Muscle of leg (tissue), 11 donors: ENCODE results near the gene WDR4. TPM values are rescaled to one million over a fixed set of nuclear protein-coding genes. Genes with fewer than 3 reads are reported as not detected.

Source experiments
- DNase-seq: peaks from one replicate; pipeline ENCODE4 v3.0.0; 2013
- H3K27ac ChIP-seq: one replicate; pipeline ENCODE4 v1.5.1; 2013; ENCODE audit warnings: mild to moderate bottlenecking, low read length, control low read depth
- H3K27me3 ChIP-seq: one replicate; pipeline ENCODE4 v1.6.1; 2013; ENCODE audit warnings: low read length; ENCODE audit not compliant: control insufficient read depth, insufficient read depth
- H3K36me3 ChIP-seq: one replicate; pipeline ENCODE4 v1.6.1; 2013; ENCODE audit warnings: low read length; ENCODE audit not compliant: control insufficient read depth, insufficient read depth
- H3K4me1 ChIP-seq: one replicate; pipeline ENCODE4 v1.6.1; 2013; ENCODE audit warnings: low read length; ENCODE audit not compliant: control insufficient read depth, insufficient read depth
- H3K4me3 ChIP-seq: one replicate; pipeline ENCODE4 v1.5.1; 2013; ENCODE audit warnings: low read length, control low read depth
- H3K9me3 ChIP-seq: replicated peaks from 2 replicates; pipeline ENCODE4 v1.6.1; 2013; ENCODE audit warnings: low read depth, low read length; ENCODE audit not compliant: control insufficient read depth
- WGBS: methylation state at CpG from one replicate; pipeline ENCODE4 v1.1.5; 2013; ENCODE audit warnings: missing lambda C conversion rate; ENCODE audit not compliant: insufficient coverage; 5-methylcytosine and 5-hydroxymethylcytosine counted together
- polyA plus RNA-seq, 8 donors: library from polyadenylated mRNA; unstranded; fragments of 120-200 nt; gene quantifications; one replicate each; pipeline versions ENCODE4 v1.2.1 to v1.2.3, GENCODE V29; 2013; ENCODE audit warnings: inconsistent platforms in 1 of 8, low replicate concordance in 1 of 8; ENCODE audit not compliant: insufficient read length in 8 of 8, insufficient read depth in 1 of 8
- total RNA-seq: library from RNA; stranded (reverse); fragments of 120-200 nt; gene quantifications from one replicate; pipeline ENCODE4 v1.2.4, GENCODE V29; 2013

WDR4 gene
- total and polyA plus RNA-seq, 9 donors = 5.5 to 10.7 (median 9.2) TPM

DNA sequence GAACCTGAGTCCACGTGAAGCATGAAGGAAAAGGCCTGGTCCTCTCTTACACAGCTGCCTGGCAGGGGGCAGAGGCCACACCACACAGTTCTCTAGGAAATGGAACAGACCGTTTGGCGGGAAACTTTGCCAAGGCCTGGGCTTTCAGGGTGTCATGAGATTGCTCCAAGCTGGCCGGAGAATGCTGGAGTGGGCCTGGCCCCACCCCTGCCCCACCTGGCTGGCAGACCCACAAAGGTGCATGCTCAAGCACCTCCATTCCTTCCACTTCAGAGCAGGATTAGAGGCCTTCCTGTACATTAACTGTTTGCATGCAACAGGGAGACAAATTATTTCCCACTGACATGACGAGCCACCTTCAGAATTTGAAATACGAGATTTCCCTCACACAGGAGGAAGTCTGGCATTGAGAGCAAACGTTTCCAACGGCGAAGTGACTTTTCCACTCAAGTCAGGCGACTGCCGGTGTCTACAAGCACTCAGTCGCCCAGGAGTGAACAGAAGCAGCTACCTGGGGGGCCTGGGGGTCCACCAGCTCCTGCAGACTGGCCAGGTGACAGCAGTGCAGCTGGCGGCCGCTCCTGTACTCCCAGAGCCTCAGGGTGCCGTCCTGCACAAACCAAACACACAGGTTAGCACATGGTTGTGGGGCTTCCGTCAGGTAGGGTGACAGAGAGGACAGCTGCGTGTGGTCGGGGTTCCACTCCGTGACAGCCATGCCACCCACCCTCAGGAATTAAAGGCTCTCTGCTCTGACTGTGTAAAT is 24.0 kb downstream of the WDR4 start:
- 85% methylated on average over 17 of the region's 19 CpGs for WGBS
- no peaks in the 10 kb centered on the region for H3K9me3 ChIP-seq

DNA sequence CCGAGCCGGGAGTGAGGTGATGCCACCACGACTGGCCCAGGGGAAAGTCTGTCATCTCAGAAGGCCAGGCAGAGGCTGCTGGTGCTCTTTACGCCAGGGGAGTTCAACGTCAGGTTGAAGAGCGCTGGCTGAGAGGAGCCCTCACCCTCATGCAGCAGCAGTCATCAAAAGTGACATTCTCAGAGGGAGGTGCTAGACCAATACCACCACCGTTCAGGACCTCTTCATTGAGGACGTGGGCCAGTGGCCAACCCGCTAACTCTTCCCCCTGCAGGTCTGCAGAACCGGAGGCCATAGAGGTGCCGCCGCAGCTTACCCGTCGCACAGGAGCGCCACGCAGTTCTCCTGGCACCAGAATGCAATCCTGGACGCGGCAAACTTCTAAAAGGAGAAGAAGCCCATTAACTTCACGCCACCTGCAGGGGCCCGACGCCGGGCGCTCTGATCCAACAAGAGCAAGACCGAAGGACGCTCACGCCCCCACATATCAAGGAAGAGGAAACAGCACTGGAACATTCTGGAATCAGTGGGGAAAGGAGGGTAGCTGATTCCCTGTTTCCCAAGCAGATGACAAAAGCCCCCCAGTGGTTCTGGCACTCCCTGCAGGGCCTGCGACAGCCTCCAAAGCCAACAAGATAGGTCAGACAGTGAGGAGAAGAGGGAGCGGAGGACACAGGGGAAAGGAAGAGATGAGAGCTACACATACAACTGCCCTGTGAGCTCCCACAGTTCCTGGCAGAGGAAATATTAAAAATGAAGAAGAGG is 24.9 kb downstream of the WDR4 start:
- WGBS = 93% methylated on average over 18 of the region's 28 CpGs
- H3K36me3 ChIP-seq = peaks cover 92% of the 10 kb centered on the region

More for the DNA sequence above, 24.0 kb downstream of the WDR4 start:
- Histone ChIP-seq H3K27me3 (no peaks in the 10 kb centered on the region), H3K4me1 (no peaks in the 10 kb centered on the region), H3K36me3 (peaks cover 92% of the 10 kb centered on the region), H3K4me3 (no peak overlapping the region), H3K27ac (no peak overlapping the region)
- no peak for DNase-seq

DNA sequence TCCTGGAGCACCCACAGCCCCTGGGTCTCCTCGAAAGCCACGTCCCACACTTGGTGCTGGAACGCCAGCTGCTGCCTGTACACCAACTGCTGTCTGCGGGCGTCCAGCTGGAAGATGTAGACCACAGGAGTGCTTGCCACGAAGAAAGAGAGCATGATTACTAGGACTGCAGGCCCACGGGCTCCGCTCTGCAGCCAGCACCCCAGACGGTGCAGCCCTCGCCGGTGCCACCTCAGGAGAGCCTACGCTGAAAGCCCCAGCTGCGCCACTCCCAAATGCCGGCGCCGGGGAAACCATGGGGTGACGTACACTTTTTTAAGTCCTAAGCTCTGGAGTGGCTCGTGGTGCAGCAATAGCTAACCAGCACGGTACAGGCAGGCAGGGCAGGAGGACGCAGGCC is 25.7 kb downstream of the WDR4 start:
- Histone ChIP-seq H3K36me3 (peaks cover 89% of the 10 kb centered on the region), H3K27ac (no peak overlapping the region), H3K27me3 (no peaks in the 10 kb centered on the region), H3K4me3 (no peak overlapping the region), H3K9me3 (no peaks in the 10 kb centered on the region), H3K4me1 (no peaks in the 10 kb centered on the region)
- 92% methylated on average over 20 of the region's 20 CpGs for WGBS
- no peak for DNase-seq

More for the DNA sequence above, 24.9 kb downstream of the WDR4 start:
- H3K4me1 ChIP-seq = no peaks in the 10 kb centered on the region
- no peak overlapping the region for H3K27ac ChIP-seq
- DNase-seq = no peak
- no peaks in the 10 kb centered on the region for H3K27me3 ChIP-seq
- no peaks in the 10 kb centered on the region for H3K9me3 ChIP-seq
- H3K4me3 ChIP-seq = no peak overlapping the region

DNA sequence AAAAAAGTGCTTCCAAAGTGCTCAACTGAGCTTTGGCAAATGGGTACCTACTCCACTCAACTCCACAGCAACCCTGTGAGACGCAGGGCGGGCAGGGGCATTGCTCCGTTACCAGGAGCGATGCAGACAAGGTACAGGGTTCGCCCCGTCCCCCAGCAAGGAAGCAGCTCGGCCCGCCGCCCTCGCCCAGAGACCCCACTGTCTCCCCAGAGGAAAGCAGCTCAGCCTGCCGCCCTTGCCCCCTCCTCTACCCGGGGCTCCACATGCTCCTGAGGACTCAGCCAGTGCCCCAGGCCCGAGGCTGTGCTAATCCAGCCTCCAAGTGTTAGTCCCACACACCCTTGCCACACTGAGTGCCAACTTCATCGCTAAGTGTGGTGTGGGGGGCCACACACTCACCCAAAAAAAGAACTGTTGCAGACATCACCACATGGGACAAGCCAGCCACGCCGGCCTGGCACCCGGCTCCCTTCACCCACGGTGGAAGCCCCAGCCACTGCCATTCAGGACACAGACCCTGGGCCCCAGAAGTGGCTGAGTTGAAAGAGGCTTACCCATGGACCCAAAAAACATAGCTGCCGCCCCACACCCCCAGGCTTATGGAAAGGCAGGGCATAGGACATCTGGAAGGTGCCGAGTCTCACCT is 26.3 kb downstream of the WDR4 start:
- Histone ChIP-seq H3K4me3 (no peak overlapping the region), H3K27me3 (no peaks in the 10 kb centered on the region), H3K27ac (no peak overlapping the region), H3K36me3 (peaks cover 86% of the 10 kb centered on the region), H3K9me3 (no peaks in the 10 kb centered on the region), H3K4me1 (no peaks in the 10 kb centered on the region)
- 89% methylated on average over 14 of the region's 20 CpGs for WGBS
- DNase-seq = no peak

DNA sequence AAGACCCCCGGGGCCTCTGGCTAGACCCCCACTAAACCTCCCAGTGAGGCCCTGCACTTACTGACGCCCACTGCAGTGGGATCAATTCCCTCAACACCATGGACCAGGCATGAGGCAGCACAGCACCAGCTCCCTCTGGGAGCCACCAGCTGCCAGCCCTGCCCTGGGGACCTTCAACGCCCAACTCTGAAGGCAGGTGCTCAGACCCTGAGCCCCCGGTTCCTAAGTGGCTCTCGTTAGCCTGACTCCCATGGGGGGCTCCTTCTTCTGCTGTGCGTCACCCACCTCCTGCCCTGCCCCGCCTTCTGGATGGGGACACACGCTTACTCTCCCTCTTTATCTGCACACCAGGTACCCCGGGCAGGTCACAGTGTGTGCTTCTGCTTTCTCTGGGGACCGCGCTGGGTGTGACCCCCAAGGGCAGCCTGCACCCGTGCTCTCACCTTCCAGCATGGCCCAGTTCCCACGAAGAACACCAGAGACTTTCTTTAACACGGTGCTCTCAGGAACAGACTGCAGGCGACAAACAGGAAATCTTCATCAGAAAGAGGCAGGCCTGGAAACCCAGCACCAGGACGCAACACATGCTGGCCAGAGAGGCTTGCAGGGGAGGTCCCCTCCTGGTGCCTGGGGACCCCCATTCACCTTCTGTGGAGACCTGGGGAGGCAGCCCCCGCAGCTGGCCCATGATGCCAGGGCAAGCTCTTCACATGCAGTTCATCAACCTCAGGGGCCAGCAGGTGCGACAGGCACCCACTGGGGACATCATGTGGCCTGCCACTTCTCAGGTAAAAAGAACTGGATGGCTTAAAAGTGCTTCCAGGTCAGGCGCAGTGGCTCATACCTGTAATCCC is 27.3 kb downstream of the WDR4 start:
- no peak overlapping the region for H3K4me3 ChIP-seq
- no peaks in the 10 kb centered on the region for H3K9me3 ChIP-seq
- peaks cover 89% of the 10 kb centered on the region for H3K36me3 ChIP-seq
- no peaks in the 10 kb centered on the region for H3K4me1 ChIP-seq
- no peak for DNase-seq
- no peaks in the 10 kb centered on the region for H3K27me3 ChIP-seq
- no peak overlapping the region for H3K27ac ChIP-seq
- WGBS = 93% methylated on average over 18 of the region's 19 CpGs

DNA sequence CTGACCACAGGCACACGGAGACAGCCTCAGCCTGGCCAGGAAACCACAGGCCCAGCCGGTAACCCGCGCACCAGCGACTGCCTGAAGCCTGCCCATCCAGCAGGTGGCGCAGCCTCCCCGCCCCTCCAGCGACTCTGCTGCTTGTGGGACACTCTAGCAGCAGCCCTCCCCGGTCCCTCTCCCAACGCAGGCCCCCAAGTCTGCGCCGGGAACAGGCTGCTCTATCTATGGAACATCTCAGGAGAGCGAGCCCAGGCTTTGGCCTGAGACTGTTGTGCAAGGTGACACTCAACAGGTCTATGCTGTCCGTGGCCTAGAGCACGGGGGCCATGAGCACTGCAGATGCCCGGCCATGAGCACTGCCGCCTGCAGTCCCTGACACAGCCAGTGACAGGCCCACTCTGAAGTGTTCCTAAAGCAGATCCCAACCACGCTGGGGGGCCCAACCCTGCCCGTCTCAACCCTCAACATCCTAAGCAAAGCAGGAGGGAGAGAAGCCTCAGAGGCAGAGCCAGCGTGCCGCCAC is 28.4 kb downstream of the WDR4 start:
- no peaks in the 10 kb centered on the region for H3K4me1 ChIP-seq
- H3K27ac ChIP-seq = no peak overlapping the region
- DNase-seq = no peak
- no peaks in the 10 kb centered on the region for H3K9me3 ChIP-seq
- WGBS = 77% methylated on average over 19 of the region's 21 CpGs
- no peaks in the 10 kb centered on the region for H3K27me3 ChIP-seq
- no peak overlapping the region for H3K4me3 ChIP-seq
- H3K36me3 ChIP-seq = peaks cover 86% of the 10 kb centered on the region

DNA sequence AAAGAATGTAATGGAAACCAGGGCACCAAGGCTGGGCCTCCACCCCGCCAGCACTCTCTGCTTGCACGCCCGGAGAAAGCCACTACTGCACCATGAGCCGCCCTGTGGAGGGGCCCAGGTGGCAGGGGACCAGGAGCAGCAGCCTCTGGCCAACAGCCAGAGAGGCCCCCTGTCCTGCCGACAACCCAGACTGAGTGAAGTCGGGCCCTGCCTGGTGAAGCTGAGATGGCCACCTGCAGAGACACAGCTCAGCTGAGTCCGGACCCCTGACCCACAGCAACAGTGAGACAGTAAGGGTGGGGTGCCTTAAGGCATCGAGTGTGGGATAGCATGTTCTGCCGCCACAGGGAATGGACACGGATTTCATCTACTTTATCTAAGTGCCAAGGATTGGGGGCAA is 28.9 kb downstream of the WDR4 start:
- no peak for DNase-seq
- H3K27me3 ChIP-seq = no peaks in the 10 kb centered on the region
- H3K4me3 ChIP-seq = no peak overlapping the region
- 81% methylated on average over 10 of the region's 10 CpGs for WGBS
- H3K27ac ChIP-seq = no peak overlapping the region
- H3K9me3 ChIP-seq = no peaks in the 10 kb centered on the region
- peaks cover 2% of the 10 kb centered on the region for H3K4me1 ChIP-seq
- peaks cover 83% of the 10 kb centered on the region for H3K36me3 ChIP-seq

DNA sequence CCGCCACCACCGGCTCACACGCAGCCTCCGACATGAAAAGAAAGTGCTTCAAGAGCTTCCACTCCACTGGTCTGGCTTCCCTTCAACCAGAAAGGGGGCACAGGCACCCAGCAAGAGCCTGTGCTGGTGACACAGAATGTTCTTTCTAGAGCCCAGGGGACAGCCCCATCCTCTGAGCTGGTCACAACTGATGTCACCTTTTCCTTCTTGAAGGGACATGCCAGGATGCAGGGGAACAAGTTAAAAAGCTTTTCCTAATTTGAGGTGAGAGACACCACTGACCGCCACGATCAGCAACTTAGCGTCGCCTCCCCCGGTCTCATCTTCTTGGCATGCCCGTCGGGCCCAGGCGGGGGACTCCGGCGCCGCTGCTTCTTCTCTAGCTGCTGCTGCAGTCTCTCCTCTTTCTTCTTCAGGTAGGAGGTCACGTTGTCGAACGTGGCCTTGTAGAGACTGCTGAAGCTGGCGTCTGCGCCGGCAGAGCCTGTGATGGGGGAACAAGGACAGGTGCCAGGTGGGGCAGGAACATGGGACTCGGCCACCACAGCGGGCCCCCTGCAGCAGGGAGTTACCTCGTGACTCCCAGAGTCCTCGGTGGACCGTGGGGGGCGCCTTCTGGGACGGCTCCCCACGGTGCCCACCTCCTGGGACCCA is 29.5 kb downstream of the WDR4 start:
- peaks cover 80% of the 10 kb centered on the region for H3K36me3 ChIP-seq
- WGBS = 89% methylated on average over 26 of the region's 29 CpGs
- H3K27ac ChIP-seq = no peak overlapping the region
- H3K27me3 ChIP-seq = no peaks in the 10 kb centered on the region
- DNase-seq = no peak
- H3K4me1 ChIP-seq = peaks cover 5% of the 10 kb centered on the region
- no peak overlapping the region for H3K4me3 ChIP-seq
- no peaks in the 10 kb centered on the region for H3K9me3 ChIP-seq
